ENCODE measurements around the gene C4A.

- no peak for TF ChIP-seq POLR2AphosphoS5 (IDR thresholded peaks at IDR 0.05; ENCODE audit: low read depth)
- no peak for TF ChIP-seq CTCF (IDR thresholded peaks at IDR 0.05; ENCODE audit: insufficient read depth, low read length)
- TF ChIP-seq REST (IDR thresholded peaks at IDR 0.05; ENCODE audit: insufficient replicate concordance, low read depth): no peak
- no peak for TF ChIP-seq SPI1 (IDR thresholded peaks at IDR 0.05; ENCODE audit: borderline replicate concordance, low read depth)
- no peak for TF ChIP-seq GABPA (IDR thresholded peaks at IDR 0.05; ENCODE audit: low read depth)
These were observed 16.2 kb upstream of the C4A start for GRCh38 chr6:31965700-31966099.
